ENCODE results near the gene UGCG.

GRCh38 chr9:111961009-111961408 lies 64.4 kb downstream of the UGCG start:
- TF ChIP-seq EZH2 (IDR thresholded peaks at IDR 0.05; ENCODE audit: insufficient read depth, poor library complexity, severe bottlenecking): no peak
- no peak for TF ChIP-seq EZH2phosphoT487 (IDR thresholded peaks at IDR 0.05; ENCODE audit: insufficient read depth, low read depth)
